Muscle of back (tissue), 11 donors: ENCODE results near the gene ITGA11. TPM values are rescaled to one million over a fixed set of nuclear protein-coding genes. Genes with fewer than 3 reads are reported as not detected.

Experiments
- DNase-seq, 3 donors: peaks; one replicate each; pipeline versions ENCODE4 v3.0.0 to v3.0.0-alpha.2; 2013
- polyA plus RNA-seq, 10 donors: library from polyadenylated mRNA; unstranded; fragments of 120-200 nt; gene quantifications; one replicate each; pipeline ENCODE4 v1.2.1, GENCODE V29; 2013; ENCODE audit not compliant: insufficient read length in 10 of 10

ITGA11 gene
- polyA plus RNA-seq, 10 donors: 2.2 to 10.9 (median 5.7) TPM

- DNase-seq: peak in 1 of 3 donors; percentile 38
Measured at GRCh38 chr15:68333775-68334470, 98.0 kb downstream of the ITGA11 start.

- no peak for DNase-seq
Measured at GRCh38 chr15:68332266-68332665, 99.7 kb downstream of the ITGA11 start.

- no peak for DNase-seq
Measured at GRCh38 chr15:68330901-68331300, 101.1 kb downstream of the ITGA11 start.

GRCh38 chr15:68330416-68330815 is 101.5 kb downstream of the ITGA11 start:
- no peak for DNase-seq

GRCh38 chr15:68328964-68329363 is 103.0 kb downstream of the ITGA11 start:
- DNase-seq: no peak

- no peak for DNase-seq
Measured at GRCh38 chr15:68328443-68328842, 103.5 kb downstream of the ITGA11 start.

- no peak for DNase-seq
Measured at GRCh38 chr15:68326711-68327354, 105.1 kb downstream of the ITGA11 start.

GRCh38 chr15:68325726-68326125 is 106.2 kb downstream of the ITGA11 start:
- no peak for DNase-seq

GRCh38 chr15:68322796-68323195 is 109.2 kb downstream of the ITGA11 start:
- no peak for DNase-seq

GRCh38 chr15:68321229-68321628 is 110.7 kb downstream of the ITGA11 start:
- no peak for DNase-seq

- DNase-seq: no peak
Measured at GRCh38 chr15:68319997-68320396, 112.0 kb downstream of the ITGA11 start.

- DNase-seq: no peak
Measured at GRCh38 chr15:68318931-68319909, 112.7 kb downstream of the ITGA11 start.

GRCh38 chr15:68318008-68318835 is 113.7 kb downstream of the ITGA11 start:
- DNase-seq: no peak

- DNase-seq: no peak
Measured at GRCh38 chr15:68317281-68318007, 114.5 kb downstream of the ITGA11 start.

- peak in 1 of 3 donors; percentile 43 for DNase-seq
Measured at GRCh38 chr15:68316061-68316804, 115.7 kb downstream of the ITGA11 start.

- peak in 1 of 3 donors; percentile 60 for DNase-seq
Measured at GRCh38 chr15:68315495-68316031, 116.4 kb downstream of the ITGA11 start.

GRCh38 chr15:68315035-68315434 is 116.9 kb downstream of the ITGA11 start:
- no peak for DNase-seq

GRCh38 chr15:68314563-68314962 is 117.4 kb downstream of the ITGA11 start:
- peak in 1 of 3 donors; percentile 56 for DNase-seq
